GM12891 (cell line): Measurements from ENCODE around the gene TCF7.

ENCODE experiments used
- POLR2A ChIP-seq: IDR thresholded peaks from 2 replicates; pipeline ENCODE4 v1.6.1; 2011; ENCODE audit warnings: low read depth, low read length, control low read depth
- POLR2AphosphoS5 ChIP-seq: IDR thresholded peaks from 2 replicates; pipeline ENCODE4 v1.6.1; 2011; ENCODE audit warnings: low read depth, low read length, control low read depth
- POU2F2 ChIP-seq: IDR thresholded peaks from 2 replicates; pipeline ENCODE4 v1.6.1; 2011; ENCODE audit warnings: low read depth, mild to moderate bottlenecking, control low read depth, low read length, moderate library complexity
- TAF1 ChIP-seq: IDR thresholded peaks from 2 replicates; pipeline ENCODE4 v1.6.1; 2011; ENCODE audit warnings: low read depth, low read length, control low read depth

GRCh38 chr5:134133995-134134541 is 19.6 kb downstream of the TCF7 start:
- TF ChIP-seq POLR2A (no peak), POLR2AphosphoS5 (no peak), TAF1 (no peak), POU2F2 (no peak)
